Measurements from ENCODE around the gene FAM120AOS. TPM values are rescaled to one million over a fixed set of nuclear protein-coding genes. Genes with fewer than 3 reads are reported as not detected.

FAM120AOS gene
- total RNA-seq, 1 experiment from 2014 or later: 31.2 TPM

DNA sequence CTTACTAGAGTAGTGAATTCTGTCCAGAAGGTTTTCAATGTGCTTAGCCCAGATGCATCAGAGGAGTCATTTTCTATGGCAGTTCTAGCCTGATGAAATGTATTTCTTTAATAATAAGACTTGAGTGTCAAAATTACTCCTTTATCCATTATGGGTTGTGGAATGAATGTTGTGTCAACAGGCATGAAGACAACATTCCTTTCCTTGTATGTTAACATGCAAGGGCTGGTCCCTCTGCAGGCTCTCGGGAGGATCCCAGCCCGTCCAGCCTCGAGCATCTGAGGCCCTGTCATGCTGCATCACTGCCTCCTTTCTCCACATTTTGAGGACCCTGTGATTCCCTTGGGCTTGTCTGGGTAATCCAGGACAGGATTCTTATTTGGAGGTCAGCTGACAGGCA is 42.9 kb upstream of the FAM120AOS start:
- no peaks in the 10 kb centered on the region for H3K9me3 ChIP-seq (ENCODE audit: control insufficient read depth in 1 of 2, insufficient read depth in 1 of 2, low read depth in 1 of 2, low read length in 2 of 2)
- no peak for TF ChIP-seq EZH2 (IDR thresholded peaks at IDR 0.05)
- TF ChIP-seq ZFX (IDR thresholded peaks at IDR 0.05): no peak
- TF ChIP-seq ZBTB33 (IDR thresholded peaks at IDR 0.05; ENCODE audit: extremely low read depth, insufficient replicate concordance, low read length): no peak
- TF ChIP-seq, protein P1, sequence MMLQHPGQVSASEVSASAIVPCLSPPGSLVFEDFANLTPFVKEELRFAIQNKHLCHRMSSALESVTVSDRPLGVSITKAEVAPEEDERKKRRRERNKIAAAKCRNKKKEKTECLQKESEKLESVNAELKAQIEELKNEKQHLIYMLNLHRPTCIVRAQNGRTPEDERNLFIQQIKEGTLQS (IDR thresholded peaks at IDR 0.05): no peak
- no peak for TF ChIP-seq ZNF274 (IDR thresholded peaks at IDR 0.05; ENCODE audit: low read depth, low read length)
- TF ChIP-seq RAD21 (IDR thresholded peaks at IDR 0.05; ENCODE audit: low read depth): no peak
- no peak for TF ChIP-seq FOSL1 (IDR thresholded peaks at IDR 0.05; ENCODE audit: low read depth)
- no peak for TF ChIP-seq JUND (IDR thresholded peaks at IDR 0.05)
- TF ChIP-seq TCF7L2 (IDR thresholded peaks at IDR 0.05; ENCODE audit: borderline replicate concordance, extremely low read depth, insufficient read depth, insufficient read length): no peak
- H3K9ac ChIP-seq (ENCODE audit: low read length): no peak overlapping the region
- H3K79me2 ChIP-seq (ENCODE audit: insufficient read depth, low read length): peaks cover 73% of the 10 kb centered on the region
- DNase-seq (ENCODE audit: low read depth, low spot score) (no peak), ATAC-seq (no peak)
- intact Hi-C loops (cut with micrococcal nuclease): no loop called here
- ChIA-PET RAD21 (ENCODE audit: low non-redundant PET in 1 of 2, low total read pairs in 2 of 2, uncharacterized antibody in 2 of 2, unreplicated experiment in 2 of 2) (no interaction called here), CTCF (no interaction called here), POLR2A (no interaction called here)
- H4K20me1 ChIP-seq (ENCODE audit: insufficient read depth): no peaks in the 10 kb centered on the region; the same call in 1 of the 2 replicates
- peaks cover 0 to 3% of the 10 kb centered on the region in 2 experiments; a peak in 1 of 4 replicates for H3K4me1 ChIP-seq (ENCODE audit: control insufficient read depth in 1 of 2, insufficient read depth in 2 of 2, low read length in 2 of 2)
- H3K4me3 ChIP-seq (replicated peaks in 1 of 2; ENCODE audit: low read depth in 1 of 2, low read length in 2 of 2): no peak overlapping the region
- peaks cover 25 to 36% of the 10 kb centered on the region in 2 experiments; a peak in 3 of 4 replicates for H3K36me3 ChIP-seq (ENCODE audit: control insufficient read depth in 1 of 2, insufficient read depth in 2 of 2, low read length in 2 of 2)
- no peaks in the 10 kb centered on the region for H3K9me2 ChIP-seq (ENCODE audit: insufficient read depth)
- H3K27ac ChIP-seq (ENCODE audit: low read depth, low read length): no peak overlapping the region
- no peak overlapping the region for H2AFZ ChIP-seq (ENCODE audit: low read depth, low read length, poor library complexity, severe bottlenecking)
- no TSS peak for BruUV-seq (replicated peaks)
- H3K4me2 ChIP-seq (ENCODE audit: low read length): no peak overlapping the region
- H3K27me3 ChIP-seq (ENCODE audit: insufficient read depth, low read length): no peaks in the 10 kb centered on the region

All from HCT116 (cell line).